Activated naive CD4-positive, alpha-beta T cell treated with anti-CD3 and anti-CD28 coated beads, Interleukin-2, amount 50 U/mL, for 24 hours (primary cell): ENCODE results near the gene GADD45B.

Source experiments
- H3K27ac Mint-ChIP-seq: one replicate; pipeline ENCODE4 v1.8.0; 2021; ENCODE audit warnings: mild to moderate bottlenecking, mixed read lengths
- H3K27me3 Mint-ChIP-seq: one replicate; pipeline ENCODE4 v1.8.0; 2021; ENCODE audit warnings: mixed read lengths
- H3K36me3 Mint-ChIP-seq: one replicate; pipeline ENCODE4 v1.8.0; 2021; ENCODE audit warnings: mixed read lengths
- H3K4me1 Mint-ChIP-seq: one replicate; pipeline ENCODE4 v1.8.0; 2021; ENCODE audit warnings: mixed read lengths
- H3K4me3 Mint-ChIP-seq: one replicate; pipeline ENCODE4 v1.8.0; 2021; ENCODE audit warnings: mild to moderate bottlenecking, mixed read lengths
- H3K9me3 Mint-ChIP-seq: one replicate; pipeline ENCODE4 v1.8.0; 2021; ENCODE audit warnings: mixed read lengths

GADD45B gene

GRCh38 chr19:2477141-2477710 lies 1.3 kb downstream of the GADD45B start:
- no peaks in the 10 kb centered on the region for H3K27me3 Mint-ChIP-seq
- peak overlapping the region; percentile 95 for H3K4me3 Mint-ChIP-seq
- H3K9me3 Mint-ChIP-seq, result no peaks in the 10 kb centered on the region
- peaks cover 9% of the 10 kb centered on the region for H3K36me3 Mint-ChIP-seq
- peaks cover 21% of the 10 kb centered on the region for H3K4me1 Mint-ChIP-seq
- H3K27ac Mint-ChIP-seq, result peak overlapping the region; percentile 70

GRCh38 chr19:2477732-2478191 lies 1.8 kb downstream of the GADD45B start:
- Mint-ChIP-seq H3K27ac (peak overlapping the region; percentile 68), H3K36me3 (peaks cover 9% of the 10 kb centered on the region), H3K9me3 (no peaks in the 10 kb centered on the region), H3K4me1 (peaks cover 21% of the 10 kb centered on the region), H3K27me3 (no peaks in the 10 kb centered on the region), H3K4me3 (peak overlapping the region; percentile 95)

GRCh38 chr19:2478278-2478755 lies 2.4 kb downstream of the GADD45B start:
- Mint-ChIP-seq H3K4me3 (peak overlapping the region; percentile 95), H3K4me1 (peaks cover 21% of the 10 kb centered on the region), H3K9me3 (no peaks in the 10 kb centered on the region), H3K27me3 (no peaks in the 10 kb centered on the region), H3K36me3 (peaks cover 12% of the 10 kb centered on the region), H3K27ac (peak overlapping the region; percentile 86)

GRCh38 chr19:2478756-2479555 lies 3.0 kb downstream of the GADD45B start:
- Mint-ChIP-seq H3K4me1 (peaks cover 21% of the 10 kb centered on the region), H3K27me3 (no peaks in the 10 kb centered on the region), H3K4me3 (peak overlapping the region; percentile 95), H3K27ac (peak overlapping the region; percentile 86), H3K36me3 (peaks cover 13% of the 10 kb centered on the region), H3K9me3 (no peaks in the 10 kb centered on the region)

GRCh38 chr19:2479556-2480194 lies 3.7 kb downstream of the GADD45B start:
- H3K4me3 Mint-ChIP-seq, result peak overlapping the region; percentile 66
- peaks cover 21% of the 10 kb centered on the region for H3K4me1 Mint-ChIP-seq
- no peaks in the 10 kb centered on the region for H3K27me3 Mint-ChIP-seq
- H3K9me3 Mint-ChIP-seq, result no peaks in the 10 kb centered on the region
- no peak overlapping the region for H3K27ac Mint-ChIP-seq
- H3K36me3 Mint-ChIP-seq, result peaks cover 13% of the 10 kb centered on the region

GRCh38 chr19:2481466-2481865 lies 5.5 kb downstream of the GADD45B start:
- peaks cover 13% of the 10 kb centered on the region for H3K36me3 Mint-ChIP-seq
- H3K27me3 Mint-ChIP-seq, result no peaks in the 10 kb centered on the region
- peaks cover 9% of the 10 kb centered on the region for H3K4me1 Mint-ChIP-seq
- H3K9me3 Mint-ChIP-seq, result no peaks in the 10 kb centered on the region
- H3K4me3 Mint-ChIP-seq, result no peak overlapping the region
- no peak overlapping the region for H3K27ac Mint-ChIP-seq

- H3K36me3 Mint-ChIP-seq, result peaks cover 11% of the 10 kb centered on the region
- peaks cover 9% of the 10 kb centered on the region for H3K4me1 Mint-ChIP-seq
- no peak overlapping the region for H3K4me3 Mint-ChIP-seq
- H3K9me3 Mint-ChIP-seq, result no peaks in the 10 kb centered on the region
- no peak overlapping the region for H3K27ac Mint-ChIP-seq
- peaks cover 2% of the 10 kb centered on the region for H3K27me3 Mint-ChIP-seq
Measured at GRCh38 chr19:2482354-2483038, 6.6 kb downstream of the GADD45B start.

GRCh38 chr19:2483084-2483483 lies 7.2 kb downstream of the GADD45B start:
- Mint-ChIP-seq H3K9me3 (no peaks in the 10 kb centered on the region), H3K36me3 (peaks cover 8% of the 10 kb centered on the region), H3K4me3 (no peak overlapping the region), H3K4me1 (peaks cover 6% of the 10 kb centered on the region), H3K27me3 (peaks cover 2% of the 10 kb centered on the region), H3K27ac (no peak overlapping the region)

- Mint-ChIP-seq H3K4me3 (no peak overlapping the region), H3K9me3 (no peaks in the 10 kb centered on the region), H3K4me1 (peaks cover 3% of the 10 kb centered on the region), H3K27ac (no peak overlapping the region), H3K27me3 (peaks cover 2% of the 10 kb centered on the region), H3K36me3 (peaks cover 4% of the 10 kb centered on the region)
Measured at GRCh38 chr19:2483484-2484151, 7.7 kb downstream of the GADD45B start.

- Mint-ChIP-seq H3K9me3 (no peaks in the 10 kb centered on the region), H3K27ac (no peak overlapping the region), H3K36me3 (peaks cover 4% of the 10 kb centered on the region), H3K4me3 (no peak overlapping the region), H3K4me1 (peaks cover 5% of the 10 kb centered on the region), H3K27me3 (peaks cover 5% of the 10 kb centered on the region)
Measured at GRCh38 chr19:2484178-2484937, 8.4 kb downstream of the GADD45B start.

- Mint-ChIP-seq H3K27me3 (peaks cover 10% of the 10 kb centered on the region), H3K36me3 (peaks cover 4% of the 10 kb centered on the region), H3K4me1 (peaks cover 10% of the 10 kb centered on the region), H3K27ac (no peak overlapping the region), H3K9me3 (no peaks in the 10 kb centered on the region), H3K4me3 (no peak overlapping the region)
Measured at GRCh38 chr19:2485428-2485827, 9.5 kb downstream of the GADD45B start.

GRCh38 chr19:2487090-2487489 lies 11.2 kb downstream of the GADD45B start:
- H3K4me1 Mint-ChIP-seq, result peaks cover 10% of the 10 kb centered on the region
- no peak overlapping the region for H3K4me3 Mint-ChIP-seq
- H3K9me3 Mint-ChIP-seq, result no peaks in the 10 kb centered on the region
- peaks cover 4% of the 10 kb centered on the region for H3K36me3 Mint-ChIP-seq
- no peak overlapping the region for H3K27ac Mint-ChIP-seq
- H3K27me3 Mint-ChIP-seq, result peaks cover 20% of the 10 kb centered on the region

GRCh38 chr19:2487842-2488241 lies 11.9 kb downstream of the GADD45B start:
- Mint-ChIP-seq H3K4me3 (no peak overlapping the region), H3K27ac (no peak overlapping the region), H3K36me3 (peaks cover 4% of the 10 kb centered on the region), H3K9me3 (no peaks in the 10 kb centered on the region), H3K4me1 (peaks cover 10% of the 10 kb centered on the region), H3K27me3 (peaks cover 24% of the 10 kb centered on the region)

- no peak overlapping the region for H3K27ac Mint-ChIP-seq
- H3K27me3 Mint-ChIP-seq, result peaks cover 25% of the 10 kb centered on the region
- H3K9me3 Mint-ChIP-seq, result no peaks in the 10 kb centered on the region
- peaks cover 10% of the 10 kb centered on the region for H3K4me1 Mint-ChIP-seq
- H3K36me3 Mint-ChIP-seq, result peaks cover 1% of the 10 kb centered on the region
- no peak overlapping the region for H3K4me3 Mint-ChIP-seq
Measured at GRCh38 chr19:2488405-2488941, 12.5 kb downstream of the GADD45B start.
